ENCODE measurements around the gene RNF31. TPM values are rescaled to one million over a fixed set of nuclear protein-coding genes. Genes with fewer than 3 reads are reported as not detected.

Gene RNF31
- total and polyA plus RNA-seq, 7 experiments from 2014 or later: 40.9 to 151 (median 81.4) TPM

GRCh38 chr14:24194186-24194872, 47.0 kb downstream of the RNF31 start:
- no peak for DNase-seq
- H3K9me3 Mint-ChIP-seq: peaks cover 0 to 1% (median 0%) of the 10 kb centered on the region in 11 donors
- intact Hi-C loops (cut with micrococcal nuclease): no loop called here

GRCh38 chr14:24194873-24195185, 47.5 kb downstream of the RNF31 start:
- DNase-seq (no peak), ATAC-seq (no peak)
- no peaks in the 10 kb centered on the region for H3K9me3 ChIP-seq (ENCODE audit: control insufficient read depth in 2 of 3, low read length in 3 of 3)
- H3K4me3 ChIP-seq (ENCODE audit: low read length): peak overlapping the region; percentile 74
- peak overlapping the region; percentile 88 to 97 (median 93) for H3K4me3 Mint-ChIP-seq
- H3K27me3 ChIP-seq (ENCODE audit: control insufficient read depth in 2 of 2, insufficient read depth in 2 of 2, low read length in 2 of 2): no peaks in the 10 kb centered on the region
- H3K27ac Mint-ChIP-seq: peak overlapping the region; percentile 88 to 98 (median 98)
- peaks cover 0 to 26% (median 5%) of the 10 kb centered on the region in 3 experiments for H3K36me3 ChIP-seq (ENCODE audit: control insufficient read depth in 2 of 3, insufficient read depth in 3 of 3, low read length in 3 of 3)
- peaks cover 38 to 70% (median 61%) of the 10 kb centered on the region in 7 donors for H3K4me1 Mint-ChIP-seq
- peaks cover 8 to 37% (median 11%) of the 10 kb centered on the region in 5 donors for H3K36me3 Mint-ChIP-seq
- ChIA-PET POLR2A (interaction anchor here (0.7 to 3.9 kb wide), 16 partner anchors 10 to 114 kb away, joined by 3 to 79 read pairs (median 6); partner anchors contain the start of genes CHMP4A, CIDEB, DCAF11 and EMC9), CTCF (interaction anchor here (0.9 to 2.0 kb wide), 2 partner anchors 13 to 21 kb away, joined by 3 to 6 read pairs; partner anchors contain the start of gene MDP1)
- no peaks in the 10 kb centered on the region for H3K27me3 Mint-ChIP-seq
- peaks cover 0 to 1% (median 0%) of the 10 kb centered on the region in 11 donors for H3K9me3 Mint-ChIP-seq
- peaks cover 14 to 16% of the 10 kb centered on the region in 2 donors for H3K4me1 ChIP-seq (ENCODE audit: control insufficient read depth in 2 of 2, insufficient read depth in 2 of 2, low read length in 2 of 2)
- peak overlapping the region; percentile 99 for H3K27ac ChIP-seq (ENCODE audit: low read depth, low read length)
- intact Hi-C loops (cut with micrococcal nuclease): loop anchor here (1.0 kb wide), 9 partner anchors 18 to 104 kb away; partner anchors contain the start of genes CHMP4A (in 2 of the 2), EMC9 (in 2 of the 2), GMPR2 (in 2 of the 2) and IRF9 (in 2 of the 2)

More at GRCh38 chr14:24194186-24194872, 47.0 kb downstream of the RNF31 start:
- H3K36me3 ChIP-seq (ENCODE audit: control insufficient read depth in 2 of 3, insufficient read depth in 3 of 3, low read length in 3 of 3): peaks cover 0 to 26% (median 5%) of the 10 kb centered on the region in 3 experiments
- Mint-ChIP-seq H3K27me3 (no peaks in the 10 kb centered on the region), H3K4me1 (peaks cover 38 to 68% (median 63%) of the 10 kb centered on the region in 7 donors), H3K27ac (peak overlapping the region; percentile 88 to 98 (median 98)), H3K4me3 (peak overlapping the region; percentile 88 to 97 (median 93)), H3K36me3 (peaks cover 8 to 36% (median 11%) of the 10 kb centered on the region in 5 donors)
- peaks cover 14 to 18% of the 10 kb centered on the region in 2 donors for H3K4me1 ChIP-seq (ENCODE audit: control insufficient read depth in 2 of 2, insufficient read depth in 2 of 2, low read length in 2 of 2)
- H3K27ac ChIP-seq (ENCODE audit: low read depth, low read length): peak overlapping the region; percentile 99
- POLR2A ChIA-PET: interaction anchor here (0.7 to 3.9 kb wide), 11 partner anchors 9 to 114 kb away, joined by 3 to 79 read pairs (median 7); partner anchors contain the start of genes CHMP4A, DCAF11, GMPR2 and IRF9
- H3K9me3 ChIP-seq (ENCODE audit: control insufficient read depth in 2 of 3, low read length in 3 of 3): no peaks in the 10 kb centered on the region
- peak overlapping the region; percentile 74 for H3K4me3 ChIP-seq (ENCODE audit: low read length)
- CTCF ChIA-PET: interaction anchor here (0.6 to 1.0 kb wide), 3 partner anchors 21 to 1100 kb away, joined by 3 to 5 read pairs (median 4); partner anchors contain the start of genes ACIN1 and MDP1
- no peak for ATAC-seq
- H3K27me3 ChIP-seq (ENCODE audit: control insufficient read depth in 2 of 2, insufficient read depth in 2 of 2, low read length in 2 of 2): no peaks in the 10 kb centered on the region

GRCh38 chr14:24195186-24196070, 48.1 kb downstream of the RNF31 start, which contains the start of gene TM9SF1:
Gene TM9SF1, minus strand, starts transcription at chr14:24195441. Its CDS starts 422 bp downstream, at chr14:24195019.
- DNase-seq (peak; percentile 86 to 92 (median 90)), ATAC-seq (peak; percentile 90)
- H3K4me3 Mint-ChIP-seq: peak within 1 kb of the TSS; percentile 88 to 97 (median 93)
- intact Hi-C loops (cut with micrococcal nuclease): loop anchor here (1.0 kb wide), 10 partner anchors 7 to 104 kb away; partner anchors contain the start of genes CHMP4A (in 2 of the 2), EMC9 (in 2 of the 2), GMPR2 (in 2 of the 2) and IRF9 (in 2 of the 2)
- peak within 1 kb of the TSS; percentile 74 for H3K4me3 ChIP-seq (ENCODE audit: low read length)
- peaks cover 0 to 1% (median 0%) of the 10 kb centered on the region in 11 donors for H3K9me3 Mint-ChIP-seq
- H3K4me1 Mint-ChIP-seq: peaks cover 38 to 69% (median 59%) of the 10 kb centered on the region in 7 donors
- CTCF ChIA-PET: interaction anchor here (0.5 to 2.0 kb wide), 8 partner anchors 12 to 472 kb away, joined by 3 to 6 read pairs (median 4); partner anchors contain the start of genes CHMP4A, IRF9, MDP1 and PSME1
- no peaks in the 10 kb centered on the region for H3K27me3 Mint-ChIP-seq
- POLR2A ChIA-PET: interaction anchor here (0.6 to 3.9 kb wide), 32 partner anchors 9 to 893 kb away, joined by 3 to 79 read pairs (median 4); partner anchors contain the start of genes CHMP4A, CIDEB, DCAF11 and EMC9
- H3K27ac Mint-ChIP-seq: peak within 1 kb of the TSS; percentile 88 to 98 (median 98)
- H3K27me3 ChIP-seq (ENCODE audit: control insufficient read depth in 2 of 2, insufficient read depth in 2 of 2, low read length in 2 of 2): no peaks in the 10 kb centered on the region
- H3K4me1 ChIP-seq (ENCODE audit: control insufficient read depth in 2 of 2, insufficient read depth in 2 of 2, low read length in 2 of 2): peaks cover 14 to 16% of the 10 kb centered on the region in 2 donors
- H3K9me3 ChIP-seq (ENCODE audit: control insufficient read depth in 2 of 3, low read length in 3 of 3): no peaks in the 10 kb centered on the region
- H3K27ac ChIP-seq (ENCODE audit: low read depth, low read length): peak within 1 kb of the TSS; percentile 99
- H3K36me3 ChIP-seq (ENCODE audit: control insufficient read depth in 2 of 3, insufficient read depth in 3 of 3, low read length in 3 of 3): peaks cover 0 to 26% (median 5%) of the 10 kb centered on the region in 3 experiments
- peaks cover 8 to 39% (median 11%) of the 10 kb centered on the region in 5 donors for H3K36me3 Mint-ChIP-seq

- Mint-ChIP-seq H3K27me3 (no peaks in the 10 kb centered on the region), H3K36me3 (peaks cover 9 to 41% (median 11%) of the 10 kb centered on the region in 5 donors), H3K4me1 (peaks cover 38 to 71% (median 61%) of the 10 kb centered on the region in 7 donors), H3K4me3 (peak overlapping the region; percentile 88 to 97 (median 93)), H3K27ac (peak overlapping the region; percentile 88 to 98 (median 98)), H3K9me3 (peaks cover 0 to 1% (median 0%) of the 10 kb centered on the region in 11 donors)
- DNase-seq: no peak
- H3K9me3 ChIP-seq (ENCODE audit: control insufficient read depth in 2 of 3, low read length in 3 of 3): no peaks in the 10 kb centered on the region
- peak overlapping the region; percentile 99 for H3K27ac ChIP-seq (ENCODE audit: low read depth, low read length)
- ChIA-PET POLR2A (interaction anchor here (0.7 to 3.9 kb wide), 27 partner anchors 9 to 894 kb away, joined by 3 to 79 read pairs (median 5); partner anchors contain the start of genes CHMP4A, CIDEB, DCAF11 and EMC9), CTCF (interaction anchor here (0.5 to 2.0 kb wide), 7 partner anchors 11 to 471 kb away, joined by 3 to 6 read pairs (median 4); partner anchors contain the start of genes CHMP4A, MDP1, PSME1 and TINF2)
- H3K36me3 ChIP-seq (ENCODE audit: control insufficient read depth in 2 of 3, insufficient read depth in 3 of 3, low read length in 3 of 3): peaks cover 0 to 26% (median 5%) of the 10 kb centered on the region in 3 experiments
- no peak for ATAC-seq
- peak overlapping the region; percentile 74 for H3K4me3 ChIP-seq (ENCODE audit: low read length)
- intact Hi-C loops (cut with micrococcal nuclease): loop anchor here in 1 of 2 donors (1.0 kb wide), 1 partner anchor 8 kb away; the partner anchor contains the start of gene IPO4
- peaks cover 14 to 16% of the 10 kb centered on the region in 2 donors for H3K4me1 ChIP-seq (ENCODE audit: control insufficient read depth in 2 of 2, insufficient read depth in 2 of 2, low read length in 2 of 2)
- no peaks in the 10 kb centered on the region for H3K27me3 ChIP-seq (ENCODE audit: control insufficient read depth in 2 of 2, insufficient read depth in 2 of 2, low read length in 2 of 2)
These were observed 49.1 kb downstream of the RNF31 start for GRCh38 chr14:24196071-24197055.

GRCh38 chr14:24197056-24197450, 49.8 kb downstream of the RNF31 start:
- Mint-ChIP-seq H3K36me3 (peaks cover 9 to 44% (median 17%) of the 10 kb centered on the region in 5 donors), H3K27ac (peak overlapping the region in 8 of 9 donors; percentile 64 to 98 (median 89)), H3K27me3 (no peaks in the 10 kb centered on the region), H3K4me1 (peaks cover 34 to 72% (median 56%) of the 10 kb centered on the region in 7 donors), H3K9me3 (peaks cover 0 to 6% (median 0%) of the 10 kb centered on the region in 11 donors), H3K4me3 (peak overlapping the region; percentile 76 to 95 (median 89))
- DNase-seq: no peak
- Histone ChIP-seq H3K9me3 (ENCODE audit: control insufficient read depth in 2 of 3, low read length in 3 of 3) (no peaks in the 10 kb centered on the region), H3K27me3 (ENCODE audit: control insufficient read depth in 2 of 2, insufficient read depth in 2 of 2, low read length in 2 of 2) (no peaks in the 10 kb centered on the region), H3K27ac (ENCODE audit: low read depth, low read length) (peak overlapping the region; percentile 47), H3K36me3 (ENCODE audit: control insufficient read depth in 2 of 3, insufficient read depth in 3 of 3, low read length in 3 of 3) (peaks cover 0 to 19% (median 3%) of the 10 kb centered on the region in 3 experiments), H3K4me3 (ENCODE audit: low read length) (no peak overlapping the region), H3K4me1 (ENCODE audit: control insufficient read depth in 2 of 2, insufficient read depth in 2 of 2, low read length in 2 of 2) (peaks cover 14 to 16% of the 10 kb centered on the region in 2 donors)
- ATAC-seq: no peak
- CTCF ChIA-PET: interaction anchor here (0.7 to 2.0 kb wide), 2 partner anchors 10 to 45 kb away, joined by 3 to 6 read pairs; partner anchors contain the start of gene TINF2
- intact Hi-C loops (cut with micrococcal nuclease): no loop called here
- POLR2A ChIA-PET: interaction anchor here (1.8 to 3.9 kb wide), 4 partner anchors 12 to 45 kb away, joined by 7 to 79 read pairs (median 24); partner anchors contain the start of genes CHMP4A, IRF9, MDP1 and TINF2
